B cell (primary cell): ENCODE data around the gene TAS2R41. TPM values are rescaled to one million over a fixed set of nuclear protein-coding genes. Genes with fewer than 3 reads are reported as not detected.

Source experiments
- ATAC-seq: fragments of 200-7000 bp; cut with Tn5 transposase; one replicate; pipeline ENCODE4 v1.10.0; 2021; ENCODE audit warnings: low read depth, mild to moderate bottlenecking, moderate number of reproducible peaks, moderate library complexity
- CTCF ChIA-PET: fragments of 350-600 bp; sonication (Branson Sonifier 250); formaldehyde crosslinking; loops from one replicate; lab custom pipeline; 2021; ENCODE audit warnings: antibody characterized with exemption, inconsistent platforms; lab: Charles Lee
- POLR2A ChIA-PET: fragments of 350-600 bp; sonication (Branson Sonifier 250); formaldehyde crosslinking; loops from one replicate; lab custom pipeline; 2021; ENCODE audit warnings: antibody characterized with exemption; lab: Charles Lee
- DNase-seq: peaks from one replicate; pipeline ENCODE4 v3.0.0; 2013
- H2AFZ ChIP-seq: 2 replicates; pipeline ENCODE4 v1.6.1; 2012; ENCODE audit warnings: mild to moderate bottlenecking, low read depth, low read length; ENCODE audit not compliant: insufficient read depth, poor library complexity, severe bottlenecking
- H3K27ac ChIP-seq, 2 donors: 1 replicate in 1 of 2; 2 replicates in 1 of 2; pipeline ENCODE4 v1.5.1; 2012 to 2013; ENCODE audit warnings: low read length in 2 of 2, mild to moderate bottlenecking in 2 of 2, moderate library complexity in 1 of 2
- H3K27me3 ChIP-seq, 4 experiments: fragments of 200-600 bp in 1 of 4; sonication (generic) in 1 of 4; replicated peaks in 1 of 4; 1 replicate in 2 of 4; 2 replicates in 2 of 4; pipeline versions ENCODE4 v1.6.1 to v1.7.0; 2013 to 2016; ENCODE audit warnings: low read length in 3 of 4, mild to moderate bottlenecking in 2 of 4, mixed read lengths in 1 of 4, moderate library complexity in 1 of 4; ENCODE audit not compliant: insufficient read depth in 4 of 4, control insufficient read depth in 3 of 4; ENCODE audit errors: control extremely low read depth in 1 of 4
- H3K36me3 ChIP-seq, 2 experiments: replicated peaks in 1 of 2; 1 replicate in 1 of 2; 2 replicates in 1 of 2; pipeline versions ENCODE4 v1.6.1 to v1.7.1; 2013; ENCODE audit warnings: low read length in 1 of 2; ENCODE audit not compliant: insufficient read depth in 2 of 2, control insufficient read depth in 1 of 2; ENCODE audit errors: control extremely low read depth in 1 of 2, extremely low read depth in 1 of 2
- H3K4me1 ChIP-seq, 2 donors: fragments of 200-600 bp in 1 of 2; sonication (generic) in 1 of 2; 1 replicate in 1 of 2; 2 replicates in 1 of 2; pipeline versions ENCODE4 v1.5.1 to v1.6.1; 2013 to 2017; ENCODE audit warnings: low read length in 2 of 2; ENCODE audit not compliant: control insufficient read depth in 2 of 2, insufficient read depth in 2 of 2
- H3K4me2 ChIP-seq: replicated peaks from 2 replicates; pipeline ENCODE3; 2012; ENCODE audit warnings: mild to moderate bottlenecking, low read depth, low read length; ENCODE audit not compliant: poor library complexity, severe bottlenecking
- H3K4me3 ChIP-seq, 5 experiments: fragments of 200-600 bp in 1 of 5; sonication (generic) in 1 of 5; 1 replicate in 3 of 5; 2 replicates in 2 of 5; pipeline versions ENCODE4 v1.5.1 to v1.7.0; 2011 to 2016; ENCODE audit warnings: low read length in 4 of 5, mild to moderate bottlenecking in 4 of 5, low read depth in 2 of 5, control low read depth in 1 of 5, moderate library complexity in 1 of 5; ENCODE audit not compliant: insufficient read depth in 1 of 5; ENCODE audit errors: control extremely low read depth in 1 of 5, extremely low read depth in 1 of 5
- H3K79me2 ChIP-seq: fragments of 200-600 bp; sonication (generic); one replicate; pipeline ENCODE4 v1.6.0; 2016; ENCODE audit warnings: low read length; ENCODE audit not compliant: control insufficient read depth, insufficient read depth
- H3K9ac ChIP-seq: fragments of 200-600 bp; sonication (generic); 2 replicates; pipeline ENCODE4 v1.6.1; 2017; ENCODE audit warnings: mild to moderate bottlenecking, low read length, moderate library complexity
- H3K9me3 ChIP-seq, 3 donors: one replicate each; pipeline versions ENCODE4 v1.6.1 to v1.7.1; 2013; ENCODE audit warnings: low read length in 2 of 3; ENCODE audit not compliant: control insufficient read depth in 2 of 3, insufficient read depth in 1 of 3; ENCODE audit errors: control extremely low read depth in 1 of 3
- H4K20me1 ChIP-seq: 2 replicates; pipeline ENCODE4 v1.6.0; 2012; ENCODE audit warnings: mild to moderate bottlenecking, low read length; ENCODE audit not compliant: insufficient read depth, control insufficient read depth, poor library complexity, severe bottlenecking
- H3K27ac Mint-ChIP-seq: one replicate; pipeline ENCODE4 v1.8.0; 2021; ENCODE audit warnings: mixed read lengths
- H3K27me3 Mint-ChIP-seq: one replicate; pipeline ENCODE4 v1.8.0; 2021; ENCODE audit warnings: mixed read lengths
- H3K4me1 Mint-ChIP-seq: one replicate; pipeline ENCODE4 v1.8.0; 2021; ENCODE audit warnings: mixed read lengths
- H3K4me3 Mint-ChIP-seq: one replicate; pipeline ENCODE4 v1.8.0; 2021; ENCODE audit warnings: mixed read lengths
- H3K9me3 Mint-ChIP-seq: one replicate; pipeline ENCODE4 v1.8.0; 2022; ENCODE audit warnings: mixed read lengths; ENCODE audit not compliant: insufficient read depth
- CTCF ChIP-seq: fragments of 200-600 bp; IDR thresholded peaks from one replicate; pipeline ENCODE4 v1.8.0; 2022; ENCODE audit warnings: antibody characterized with exemption, mild to moderate bottlenecking
- EZH2 ChIP-seq: IDR thresholded peaks from 2 replicates; pipeline ENCODE4 v1.6.1; 2012; ENCODE audit warnings: borderline replicate concordance, low read depth, mild to moderate bottlenecking, moderate library complexity, low read length; ENCODE audit not compliant: insufficient read depth, poor library complexity, severe bottlenecking
- WGBS: methylation state at CpG from one replicate; pipeline ENCODE4 v1.1.5; 2013; ENCODE audit warnings: missing lambda C conversion rate; ENCODE audit not compliant: insufficient coverage; 5-methylcytosine and 5-hydroxymethylcytosine counted together
- intact Hi-C: fragments of 100-400 bp; cut with micrococcal nuclease; formaldehyde crosslinking; loops from one replicate; pipeline ENCODE4 v1.10.0; 2022
- polyA plus RNA-seq: library from polyadenylated mRNA; depleted of rRNA; stranded (reverse); fragments of >200 nt; gene quantifications from 2 replicates; pipeline ENCODE4 v1.2.3, GENCODE V29; 2012
- total RNA-seq, 2 donors: library from RNA; stranded (reverse); fragments of 120-200 nt in 1 of 2; gene quantifications; 1 replicate in 1 of 2; 2 replicates in 1 of 2; pipeline versions ENCODE4 v1.2.3 to v1.2.4, GENCODE V29; 2013 to 2022

TAS2R41 gene
- total and polyA plus RNA-seq, 2 donors (not counting 1 experiment from before 2014, with no cell fraction given): not detected

GRCh38 chr7:143455491-143455890, 22.2 kb upstream of the TAS2R41 start:
- intact Hi-C loops: no loop called here
- Histone ChIP-seq H3K9ac (no peak overlapping the region), H3K27me3 (no peaks in the 10 kb centered on the region), H3K4me1 (no peaks in the 10 kb centered on the region), H3K36me3 (no peaks in the 10 kb centered on the region), H2AFZ (no peak overlapping the region), H3K27ac (no peak overlapping the region), H3K9me3 (no peaks in the 10 kb centered on the region), H3K4me3 (no peak overlapping the region), H3K79me2 (no peaks in the 10 kb centered on the region), H4K20me1 (no peaks in the 10 kb centered on the region), H3K4me2 (no peak overlapping the region)
- Mint-ChIP-seq H3K9me3 (no peaks in the 10 kb centered on the region), H3K27me3 (peaks cover 22% of the 10 kb centered on the region), H3K27ac (no peak overlapping the region), H3K4me1 (no peaks in the 10 kb centered on the region), H3K4me3 (no peak overlapping the region)
- ATAC-seq (no peak), DNase-seq (no peak)
- POLR2A ChIA-PET: no interaction called here
- no CpG with 5 or more reads among the region's 2 CpGs for WGBS
- CTCF ChIA-PET: no interaction called here
- TF ChIP-seq CTCF (no peak), EZH2 (no peak)

GRCh38 chr7:143455942-143456341, 21.7 kb upstream of the TAS2R41 start:
- Histone ChIP-seq H2AFZ (no peak overlapping the region), H3K9ac (no peak overlapping the region), H3K4me1 (no peaks in the 10 kb centered on the region), H3K9me3 (no peaks in the 10 kb centered on the region), H3K79me2 (no peaks in the 10 kb centered on the region), H3K4me3 (no peak overlapping the region), H3K36me3 (no peaks in the 10 kb centered on the region), H3K27me3 (no peaks in the 10 kb centered on the region), H3K27ac (no peak overlapping the region), H3K4me2 (no peak overlapping the region), H4K20me1 (no peaks in the 10 kb centered on the region)
- intact Hi-C loops: no loop called here
- 100% methylated on average over 1 of the region's 4 CpGs for WGBS
- DNase-seq (no peak), ATAC-seq (no peak)
- TF ChIP-seq CTCF (no peak), EZH2 (no peak)
- no peaks in the 10 kb centered on the region for H3K9me3 Mint-ChIP-seq
- peaks cover 25% of the 10 kb centered on the region for H3K27me3 Mint-ChIP-seq
- H3K4me3 Mint-ChIP-seq: no peak overlapping the region
- no peaks in the 10 kb centered on the region for H3K4me1 Mint-ChIP-seq
- no peak overlapping the region for H3K27ac Mint-ChIP-seq
- ChIA-PET POLR2A (no interaction called here), CTCF (no interaction called here)
